ENCODE measurements around the gene COMT. TPM values are rescaled to one million over a fixed set of nuclear protein-coding genes. Genes with fewer than 3 reads are reported as not detected.

COMT gene
- total and polyA plus RNA-seq, 2 of the 4 experiments (the other 2 are of a cell fraction): 202 to 347 TPM

GRCh38 chr22:19923914-19924513 lies 17.6 kb upstream of the COMT start:
- no peak overlapping the region for H2AK9ac ChIP-seq (replicated peaks; ENCODE audit: low read depth, low read length, poor library complexity)
- intact Hi-C loops (cut with micrococcal nuclease): no loop called here
- no peak for TF ChIP-seq MXI1 (IDR thresholded peaks at IDR 0.05; ENCODE audit: borderline replicate concordance, low read depth, low read length)
- no peak for TF ChIP-seq CTCF (conservative IDR thresholded peaks at IDR 0.05; ENCODE audit: low read depth, low read length)
- no peak for TF ChIP-seq USF2 (IDR thresholded peaks at IDR 0.05; ENCODE audit: low read depth, low read length)
- no peak for TF ChIP-seq MAFK (IDR thresholded peaks at IDR 0.05; ENCODE audit: low read depth, low read length)
- no peak for TF ChIP-seq RCOR1 (IDR thresholded peaks at IDR 0.05; ENCODE audit: insufficient replicate concordance, low read length)
- TF ChIP-seq ELK1 (IDR thresholded peaks at IDR 0.05; ENCODE audit: borderline replicate concordance, low read depth, low read length): no peak
- TF ChIP-seq POLR2A (IDR thresholded peaks at IDR 0.05; ENCODE audit: low read depth, low read length): no peak
- TF ChIP-seq SMC3 (IDR thresholded peaks at IDR 0.05; ENCODE audit: low read depth, low read length): no peak
- H3K4me1 ChIP-seq (ENCODE audit: control insufficient read depth, insufficient read depth, low read length): no peaks in the 10 kb centered on the region
- no peak overlapping the region for H2AK5ac ChIP-seq (ENCODE audit: low read depth, low read length)
- ATAC-seq (ENCODE audit: low read depth) (no peak), DNase-seq (no peak)
- no peak overlapping the region for H3K56ac ChIP-seq (ENCODE audit: extremely low read depth, insufficient read depth, low read length)
- H3K23ac ChIP-seq (ENCODE audit: low read depth, low read length): no peak overlapping the region
- no peaks in the 10 kb centered on the region for H3K9me3 ChIP-seq (ENCODE audit: control insufficient read depth, insufficient read depth, low read length)
- no peak overlapping the region for H3K18ac ChIP-seq (ENCODE audit: low read depth, low read length)
- no peak overlapping the region for H4K91ac ChIP-seq (ENCODE audit: insufficient read depth, low read depth, low read length)
- H3K4me2 ChIP-seq (ENCODE audit: low read depth, low read length): no peak overlapping the region
- no peak overlapping the region for H2BK120ac ChIP-seq (ENCODE audit: low read depth, low read length)
- no peak overlapping the region for H2AFZ ChIP-seq (replicated peaks; ENCODE audit: low read length, poor library complexity)
- H3K9me1 ChIP-seq (ENCODE audit: insufficient read depth, low read length): peaks cover 12% of the 10 kb centered on the region; the same call in 1 of the 2 replicates
- H2BK20ac ChIP-seq (ENCODE audit: low read depth, low read length): no peak overlapping the region
- no peak overlapping the region for H3K27ac ChIP-seq (ENCODE audit: insufficient read depth, low read length)
- in situ Hi-C loops (cut with MboI; ENCODE audit: low sequenced_read_pairs): no loop called here
- dilution Hi-C loops (cut with HindIII; ENCODE audit: low sequenced_read_pairs, unreplicated experiment): no loop called here
- no peak overlapping the region for H4K8ac ChIP-seq (ENCODE audit: low read depth in 2 of 2, low read length in 2 of 2)
- no TSS peak for BruUV-seq (replicated peaks)
- ChIA-PET CTCF (no interaction called here), POLR2A (ENCODE audit: unreplicated experiment) (no interaction called here)
- H3K9ac ChIP-seq (ENCODE audit: low read depth, low read length): no peak overlapping the region
- H3K79me1 ChIP-seq (ENCODE audit: low read depth in 1 of 2, low read length in 2 of 2): peaks cover 6 to 14% of the 10 kb centered on the region in 2 experiments; a peak in 3 of 4 replicates
- no peak overlapping the region for H3K4me3 ChIP-seq (ENCODE audit: insufficient read depth, low read depth, low read length)
- H3K27me3 ChIP-seq (ENCODE audit: control insufficient read depth, insufficient read depth, low read length): no peaks in the 10 kb centered on the region
- 87% methylated on average over 5 of the region's 12 CpGs; no CpG with 5 or more reads in 1 of the 2 experiments for WGBS, 2 experiments (ENCODE audit: extremely low coverage in 2 of 2, insufficient read length in 1 of 2)
- H2BK15ac ChIP-seq (ENCODE audit: low read depth, low read length): no peak overlapping the region
- H4K5ac ChIP-seq (ENCODE audit: low read depth, low read length): no peak overlapping the region
- no peak overlapping the region for H3K14ac ChIP-seq (replicated peaks; ENCODE audit: low read depth, low read length)
- peaks cover 6% of the 10 kb centered on the region; the same call in 1 of the 2 replicates for H3K36me3 ChIP-seq (ENCODE audit: control insufficient read depth, insufficient read depth, low read length)
- H3K4ac ChIP-seq (ENCODE audit: low read depth, low read length): no peak overlapping the region
- H4K20me1 ChIP-seq (ENCODE audit: insufficient read depth, low read length): no peaks in the 10 kb centered on the region
- no peak overlapping the region for H2BK5ac ChIP-seq (ENCODE audit: low read depth, low read length, poor library complexity, severe bottlenecking)
